CD4-positive, alpha-beta T cell treated with Interleukin-6 at 100 ng/mL for 8 hours (primary cell): ENCODE data around the gene KRT6A.
"Not testable (repeated sequence)": the region's sequence is repeated elsewhere in the genome, so short reads cannot be mapped to it uniquely, and the experiment has no call there.

Source experiments
- DNase-seq: peaks from one replicate; pipeline ENCODE4 v3.0.0-alpha.2; 2020; ENCODE audit warnings: mixed read lengths, low spot score

KRT6A gene

GRCh38 chr12:52502877-52503276 lies 9.8 kb upstream of the KRT6A start:
- no peak for DNase-seq

- DNase-seq: no peak
Measured at GRCh38 chr12:52501490-52501889, 8.4 kb upstream of the KRT6A start.

GRCh38 chr12:52500574-52500973 lies 7.5 kb upstream of the KRT6A start:
- not testable (repeated sequence) for DNase-seq

- no peak for DNase-seq
Measured at GRCh38 chr12:52499806-52500560, 6.9 kb upstream of the KRT6A start.

GRCh38 chr12:52498946-52499345 lies 5.9 kb upstream of the KRT6A start:
- no peak for DNase-seq

- no peak for DNase-seq
Measured at GRCh38 chr12:52497975-52498374, 4.9 kb upstream of the KRT6A start.

GRCh38 chr12:52496590-52497071 lies 3.6 kb upstream of the KRT6A start:
- DNase-seq: no peak

GRCh38 chr12:52496054-52496453 lies 3.0 kb upstream of the KRT6A start:
- DNase-seq: no peak

- DNase-seq: no peak
Measured at GRCh38 chr12:52495389-52495788, 2.3 kb upstream of the KRT6A start.

GRCh38 chr12:52494518-52494917 lies 1.5 kb upstream of the KRT6A start:
- DNase-seq: no peak

- no peak for DNase-seq
Measured at GRCh38 chr12:52494100-52494499, 1.0 kb upstream of the KRT6A start.

GRCh38 chr12:52492405-52492804 lies 652 bp downstream of the KRT6A start:
- DNase-seq: not testable (repeated sequence)

GRCh38 chr12:52491495-52491894 lies 1.6 kb downstream of the KRT6A start:
- DNase-seq: not testable (repeated sequence)

- DNase-seq: no peak
Measured at GRCh38 chr12:52488736-52489135, 4.3 kb downstream of the KRT6A start.

GRCh38 chr12:52487744-52488443 lies 5.2 kb downstream of the KRT6A start:
- not testable (repeated sequence) for DNase-seq

- DNase-seq: no peak
Measured at GRCh38 chr12:52487211-52487610, 5.8 kb downstream of the KRT6A start.

GRCh38 chr12:52486166-52487105 lies 6.6 kb downstream of the KRT6A start:
- no peak for DNase-seq

- no peak for DNase-seq
Measured at GRCh38 chr12:52480073-52480472, 13.0 kb downstream of the KRT6A start.

GRCh38 chr12:52477651-52478050 lies 15.4 kb downstream of the KRT6A start:
- DNase-seq: no peak

GRCh38 chr12:52474212-52474611 lies 18.8 kb downstream of the KRT6A start:
- no peak for DNase-seq

GRCh38 chr12:52473768-52474167 lies 19.3 kb downstream of the KRT6A start, which contains the start of gene KRT6C:
Gene KRT6C (minus strand): TSS chr12:52473805. CDS start chr12:52473737, 68 bp downstream.
- no peak for DNase-seq

GRCh38 chr12:52469853-52470252 lies 23.2 kb downstream of the KRT6A start:
- DNase-seq: no peak
